ENCODE results near the gene CRIM1.
"Not testable (repeated sequence)": the region's sequence is repeated elsewhere in the genome, so short reads cannot be mapped to it uniquely, and the experiment has no call there.

CRIM1 gene

GRCh38 chr2:36351736-36352349, 3.7 kb upstream of the CRIM1 start:
- FAIRE-seq, result no peak

- no peak for FAIRE-seq
These were observed 2.9 kb upstream of the CRIM1 start for GRCh38 chr2:36352701-36353100.

- FAIRE-seq, result no peak
These were observed 797 bp upstream of the CRIM1 start for GRCh38 chr2:36354811-36355150.

- no peak for FAIRE-seq
These were observed 316 bp downstream of the CRIM1 start for GRCh38 chr2:36355890-36356297.

GRCh38 chr2:36356298-36356989, 866 bp downstream of the CRIM1 start:
- FAIRE-seq, result no peak

GRCh38 chr2:36356990-36357846, 1.6 kb downstream of the CRIM1 start:
- FAIRE-seq, result no peak

- FAIRE-seq, result no peak
These were observed 2.5 kb downstream of the CRIM1 start for GRCh38 chr2:36357847-36358659.

GRCh38 chr2:36359067-36359466, 3.5 kb downstream of the CRIM1 start:
- no peak for FAIRE-seq

GRCh38 chr2:36360063-36360462, 4.5 kb downstream of the CRIM1 start:
- no peak for FAIRE-seq

GRCh38 chr2:36360834-36361233, 5.3 kb downstream of the CRIM1 start:
- no peak for FAIRE-seq

- FAIRE-seq, result no peak
These were observed 5.8 kb downstream of the CRIM1 start for GRCh38 chr2:36361396-36361795.

- no peak for FAIRE-seq
These were observed 6.7 kb downstream of the CRIM1 start for GRCh38 chr2:36362291-36362690.

GRCh38 chr2:36363085-36363484, 7.5 kb downstream of the CRIM1 start:
- not testable (repeated sequence) for FAIRE-seq

GRCh38 chr2:36366491-36367120, 11.0 kb downstream of the CRIM1 start:
- FAIRE-seq, result no peak

GRCh38 chr2:36367486-36367885, 11.9 kb downstream of the CRIM1 start:
- FAIRE-seq, result no peak

GRCh38 chr2:36367895-36368353, 12.3 kb downstream of the CRIM1 start:
- FAIRE-seq, result no peak

- FAIRE-seq, result no peak
These were observed 12.9 kb downstream of the CRIM1 start for GRCh38 chr2:36368438-36368837.

GRCh38 chr2:36369163-36369562, 13.6 kb downstream of the CRIM1 start:
- no peak for FAIRE-seq

GRCh38 chr2:36369716-36370115, 14.1 kb downstream of the CRIM1 start:
- no peak for FAIRE-seq

- FAIRE-seq, result no peak
These were observed 14.7 kb downstream of the CRIM1 start for GRCh38 chr2:36370281-36370680.

- FAIRE-seq, result no peak
These were observed 15.7 kb downstream of the CRIM1 start for GRCh38 chr2:36371070-36371874.
